Liver (tissue), 9 donors: ENCODE data around the gene HEG1. TPM values are rescaled to one million over a fixed set of nuclear protein-coding genes. Genes with fewer than 3 reads are reported as not detected.
A peak's percentile ranks its signal among the peaks of the same experiment; 100 is the strongest.

Source experiments
- DNase-seq: peaks from one replicate; pipeline ENCODE4 v3.0.0-alpha.2; 2017; ENCODE audit warnings: low spot score
- H3K27ac ChIP-seq, 2 donors: one replicate each; pipeline ENCODE4 v1.7.0; 2013; ENCODE audit warnings: inconsistent platforms in 2 of 2, low read length in 2 of 2, control low read depth in 1 of 2, low read depth in 1 of 2, mild to moderate bottlenecking in 1 of 2
- H3K27me3 ChIP-seq, 4 donors: one replicate each; pipeline versions ENCODE4 v1.6.1 to v1.7.0; 2013; ENCODE audit warnings: low read length in 3 of 4, inconsistent platforms in 1 of 4, mild to moderate bottlenecking in 1 of 4, moderate library complexity in 1 of 4; ENCODE audit not compliant: control insufficient read depth in 4 of 4, insufficient read depth in 4 of 4
- H3K36me3 ChIP-seq, 4 donors: one replicate each; pipeline versions ENCODE4 v1.6.1 to v1.7.0; 2013; ENCODE audit warnings: low read length in 3 of 4, mild to moderate bottlenecking in 3 of 4, low read depth in 1 of 4, moderate library complexity in 1 of 4; ENCODE audit not compliant: control insufficient read depth in 4 of 4, insufficient read depth in 3 of 4
- H3K4me1 ChIP-seq, 4 donors: one replicate each; pipeline versions ENCODE4 v1.6.1 to v1.7.0; 2013; ENCODE audit warnings: low read length in 3 of 4, mild to moderate bottlenecking in 3 of 4, moderate library complexity in 1 of 4; ENCODE audit not compliant: control insufficient read depth in 4 of 4, insufficient read depth in 4 of 4
- H3K4me3 ChIP-seq, 3 donors: one replicate each; pipeline versions ENCODE4 v1.6.1 to v1.7.0; 2013; ENCODE audit warnings: low read length in 3 of 3, control low read depth in 1 of 3, low read depth in 1 of 3, mild to moderate bottlenecking in 1 of 3
- H3K9ac ChIP-seq, 2 donors: one replicate each; pipeline ENCODE4 v1.7.0; 2013; ENCODE audit warnings: low read length in 2 of 2, mild to moderate bottlenecking in 2 of 2, moderate library complexity in 2 of 2, control low read depth in 1 of 2, low read depth in 1 of 2
- H3K9me3 ChIP-seq, 4 donors: one replicate each; pipeline versions ENCODE4 v1.6.1 to v1.7.0; 2013; ENCODE audit warnings: low read length in 3 of 4; ENCODE audit not compliant: control insufficient read depth in 4 of 4
- ATF3 ChIP-seq: IDR thresholded peaks from 2 replicates; pipeline ENCODE4 v1.6.1; 2016; ENCODE audit warnings: antibody characterized with exemption
- EGR1 ChIP-seq, 2 donors: IDR thresholded peaks; 2 replicates each; pipeline ENCODE4 v1.6.1; 2016 to 2018; ENCODE audit warnings: antibody characterized with exemption in 2 of 2, low read depth in 2 of 2
- FOXA1 ChIP-seq: IDR thresholded peaks from 2 replicates; pipeline ENCODE4 v1.6.1; 2016; ENCODE audit warnings: antibody characterized with exemption
- FOXA2 ChIP-seq: IDR thresholded peaks from 2 replicates; pipeline ENCODE4 v1.6.1; 2016; ENCODE audit warnings: antibody characterized with exemption
- GABPA ChIP-seq, 2 donors: IDR thresholded peaks in 1 of 2; conservative IDR thresholded peaks in 1 of 2; 2 replicates each; pipeline ENCODE4 v1.6.1; 2016; ENCODE audit warnings: antibody characterized with exemption in 2 of 2, mild to moderate bottlenecking in 1 of 2, moderate library complexity in 1 of 2
- HNF4A ChIP-seq, 2 donors: conservative IDR thresholded peaks; 2 replicates each; pipeline ENCODE4 v1.6.1; 2016; ENCODE audit warnings: antibody characterized with exemption in 2 of 2, mild to moderate bottlenecking in 2 of 2
- HNF4G ChIP-seq: IDR thresholded peaks from 2 replicates; pipeline ENCODE4 v1.6.1; 2016; ENCODE audit warnings: antibody characterized with exemption
- JUND ChIP-seq, 2 donors: IDR thresholded peaks; 2 replicates each; pipeline ENCODE4 v1.6.1; 2016; ENCODE audit warnings: antibody characterized with exemption in 2 of 2
- MAX ChIP-seq: IDR thresholded peaks from 2 replicates; pipeline ENCODE4 v1.6.1; 2016; ENCODE audit warnings: antibody characterized with exemption
- NR2F2 ChIP-seq: IDR thresholded peaks from 2 replicates; pipeline ENCODE4 v1.6.1; 2016; ENCODE audit warnings: antibody characterized with exemption
- RAD21 ChIP-seq, 2 donors: IDR thresholded peaks; 2 replicates each; pipeline ENCODE4 v1.6.1; 2016; ENCODE audit warnings: antibody characterized with exemption in 2 of 2, mild to moderate bottlenecking in 2 of 2
- REST ChIP-seq: IDR thresholded peaks from 2 replicates; pipeline ENCODE4 v1.6.1; 2016; ENCODE audit warnings: antibody characterized with exemption, mild to moderate bottlenecking
- RXRA ChIP-seq, 2 donors: IDR thresholded peaks; 2 replicates each; pipeline ENCODE4 v1.6.1; 2017 to 2018; ENCODE audit warnings: antibody characterized with exemption in 2 of 2, mild to moderate bottlenecking in 1 of 2
- SP1 ChIP-seq: IDR thresholded peaks from 2 replicates; pipeline ENCODE4 v1.6.1; 2018; ENCODE audit warnings: antibody characterized with exemption, mild to moderate bottlenecking
- ZBTB33 ChIP-seq: IDR thresholded peaks from 2 replicates; pipeline ENCODE4 v1.6.1; 2016; ENCODE audit warnings: antibody characterized with exemption
- WGBS: extraction: QIAGEN DNeasy Blood & Tissue Kit; methylation state at CpG from one replicate; pipeline ENCODE4 v1.1.7; 2013; 5-methylcytosine and 5-hydroxymethylcytosine counted together
- polyA plus RNA-seq, 2 donors: library from polyadenylated mRNA; stranded (reverse) in 1 of 2; unstranded in 1 of 2; fragments of 200-250 nt in 1 of 2; fragments of >200 nt in 1 of 2; fragmentation: Nextera tagmentation in 1 of 2; extraction: Ambion mirVana in 1 of 2; gene quantifications; one replicate each; pipeline versions ENCODE4 v1.2.1 to v1.2.3, GENCODE V29; 2013 to 2015
- total RNA-seq, 2 donors: library from RNA; depleted of rRNA; stranded (reverse); fragments of >200 nt; gene quantifications; one replicate each; pipeline ENCODE4 v1.2.3, GENCODE V29; 2014
- donor health status: healthy.
- donor health status: healthy.
- donor health status: healthy.
- donor health status: healthy.
- donor health status: healthy.

The HEG1 gene
- total and polyA plus RNA-seq, 4 donors, result 1.4 to 16.0 (median 5.3) TPM

- H3K36me3 ChIP-seq, result peaks cover 1 to 15% (median 14%) of the 10 kb centered on the region in 4 donors
- DNase-seq, result no peak
- no peaks in the 10 kb centered on the region for H3K9me3 ChIP-seq
- TF ChIP-seq GABPA (IDR thresholded peaks at IDR 0.05 in 1 of 2, conservative IDR thresholded peaks at IDR 0.05 in 1 of 2) (no peak), RXRA (IDR thresholded peaks at IDR 0.05) (peak in 1 of 2 donors; percentile 23), HNF4A (conservative IDR thresholded peaks at IDR 0.05) (peak in 1 of 2 donors; percentile 26)
- H3K4me1 ChIP-seq, result peaks cover 5 to 31% (median 26%) of the 10 kb centered on the region in 4 donors
- H3K27ac ChIP-seq, result no peak overlapping the region
- no peak overlapping the region for H3K4me3 ChIP-seq
- WGBS, result 45% methylated on average over 4 of the region's 4 CpGs
- H3K9ac ChIP-seq, result no peak overlapping the region
- no peaks in the 10 kb centered on the region for H3K27me3 ChIP-seq
These were observed 47.0 kb downstream of the HEG1 start for GRCh38 chr3:125008766-125009165.

- TF ChIP-seq REST, result no peak
- no peak for TF ChIP-seq NR2F2
- TF ChIP-seq ZBTB33, result no peak
- TF ChIP-seq EGR1 (IDR thresholded peaks at IDR 0.05; ENCODE audit: low read depth in 2 of 2), result no peak
- no peak for TF ChIP-seq FOXA1
- no peak for TF ChIP-seq ATF3
- TF ChIP-seq FOXA2, result no peak
- no peak for TF ChIP-seq MAX
- no peak for TF ChIP-seq RXRA (IDR thresholded peaks at IDR 0.05)
- TF ChIP-seq RAD21 (IDR thresholded peaks at IDR 0.05), result no peak
- TF ChIP-seq HNF4G, result no peak
- TF ChIP-seq SP1, result no peak
- TF ChIP-seq HNF4A (conservative IDR thresholded peaks at IDR 0.05), result no peak
- TF ChIP-seq GABPA (IDR thresholded peaks at IDR 0.05 in 1 of 2, conservative IDR thresholded peaks at IDR 0.05 in 1 of 2), result no peak
- no peak for TF ChIP-seq JUND (IDR thresholded peaks at IDR 0.05)
- no peak overlapping the region for H3K27ac ChIP-seq
- no peaks in the 10 kb centered on the region for H3K9me3 ChIP-seq
- no peak for DNase-seq
- 80% methylated on average over 5 of the region's 5 CpGs for WGBS
- H3K36me3 ChIP-seq, result peaks cover 0 to 6% (median under 1%) of the 10 kb centered on the region in 4 donors
- no peak overlapping the region for H3K4me3 ChIP-seq
- peaks cover 5 to 52% (median 44%) of the 10 kb centered on the region in 4 donors for H3K4me1 ChIP-seq
- no peaks in the 10 kb centered on the region for H3K27me3 ChIP-seq
- no peak overlapping the region for H3K9ac ChIP-seq
These were observed 49.5 kb downstream of the HEG1 start for GRCh38 chr3:125006291-125006731.
